Endothelial cell (in vitro differentiated cells): ENCODE results near the gene NRXN3. TPM values are rescaled to one million over a fixed set of nuclear protein-coding genes. Genes with fewer than 3 reads are reported as not detected.

Experiments used
- DNase-seq: peaks from one replicate; pipeline ENCODE4 v3.0.0; 2021; ENCODE audit warnings: low spot score
- H3K27ac Mint-ChIP-seq: one replicate; pipeline ENCODE4 v1.8.0; 2021; ENCODE audit warnings: mixed read lengths, inconsistent platforms; ENCODE audit not compliant: unreplicated experiment
- H3K27me3 Mint-ChIP-seq: one replicate; pipeline ENCODE4 v1.8.0; 2021; ENCODE audit warnings: mild to moderate bottlenecking, moderate library complexity, mixed read lengths, inconsistent platforms; ENCODE audit not compliant: unreplicated experiment
- H3K36me3 Mint-ChIP-seq: one replicate; pipeline ENCODE4 v1.8.0; 2021; ENCODE audit warnings: mild to moderate bottlenecking, low read depth, mixed read lengths, inconsistent platforms; ENCODE audit not compliant: unreplicated experiment
- H3K4me1 Mint-ChIP-seq: one replicate; pipeline ENCODE4 v1.8.0; 2021; ENCODE audit warnings: mild to moderate bottlenecking, mixed read lengths, inconsistent platforms; ENCODE audit not compliant: unreplicated experiment
- H3K4me3 Mint-ChIP-seq: one replicate; pipeline ENCODE4 v1.8.0; 2021; ENCODE audit warnings: mild to moderate bottlenecking, mixed read lengths, inconsistent platforms; ENCODE audit not compliant: unreplicated experiment
- H3K9me3 Mint-ChIP-seq: one replicate; pipeline ENCODE4 v1.8.0; 2021; ENCODE audit warnings: mixed read lengths, inconsistent platforms; ENCODE audit not compliant: unreplicated experiment
- CTCF ChIP-seq: fragments of 200-600 bp; sonication (generic); IDR thresholded peaks from one replicate; pipeline ENCODE4 v1.5.0; 2021; ENCODE audit warnings: antibody characterized with exemption; ENCODE audit not compliant: unreplicated experiment
- total RNA-seq: library from RNA; stranded (reverse); fragmentation: NEBNext Ultra II Directional; extraction: Animal tissue kit (Norgen Biotek cat#: 25700); gene quantifications from one replicate; pipeline ENCODE4 v1.2.1, GENCODE V29; 2021; ENCODE audit not compliant: unreplicated experiment

Gene NRXN3
- total RNA-seq, 1 donor from 2014 or later: 2.3 TPM

- Mint-ChIP-seq H3K27me3 (peaks cover 2% of the 10 kb centered on the region), H3K36me3 (no peaks in the 10 kb centered on the region), H3K27ac (no peak overlapping the region), H3K4me3 (no peak overlapping the region), H3K4me1 (no peaks in the 10 kb centered on the region), H3K9me3 (no peaks in the 10 kb centered on the region)
- no peak for DNase-seq
- TF ChIP-seq CTCF: no peak
These were observed 172.7 kb downstream of the NRXN3 start for GRCh38 chr14:78342879-78343278.

- DNase-seq: no peak
- TF ChIP-seq CTCF: no peak
- Mint-ChIP-seq H3K4me3 (no peak overlapping the region), H3K9me3 (no peaks in the 10 kb centered on the region), H3K4me1 (no peaks in the 10 kb centered on the region), H3K27me3 (peaks cover 2% of the 10 kb centered on the region), H3K27ac (no peak overlapping the region), H3K36me3 (no peaks in the 10 kb centered on the region)
These were observed 174.1 kb downstream of the NRXN3 start for GRCh38 chr14:78344290-78344689.

GRCh38 chr14:78345131-78345744, 175.1 kb downstream of the NRXN3 start:
- Mint-ChIP-seq H3K9me3 (no peaks in the 10 kb centered on the region), H3K27me3 (peaks cover 4% of the 10 kb centered on the region), H3K4me3 (no peak overlapping the region), H3K4me1 (no peaks in the 10 kb centered on the region), H3K27ac (no peak overlapping the region), H3K36me3 (no peaks in the 10 kb centered on the region)
- DNase-seq: no peak
- TF ChIP-seq CTCF: no peak

GRCh38 chr14:78346747-78347146, 176.6 kb downstream of the NRXN3 start:
- Mint-ChIP-seq H3K27me3 (peaks cover 4% of the 10 kb centered on the region), H3K36me3 (no peaks in the 10 kb centered on the region), H3K4me3 (no peak overlapping the region), H3K9me3 (no peaks in the 10 kb centered on the region), H3K4me1 (no peaks in the 10 kb centered on the region), H3K27ac (no peak overlapping the region)
- no peak for TF ChIP-seq CTCF
- no peak for DNase-seq

- TF ChIP-seq CTCF: no peak
- Mint-ChIP-seq H3K27me3 (no peaks in the 10 kb centered on the region), H3K9me3 (no peaks in the 10 kb centered on the region), H3K4me3 (no peak overlapping the region), H3K4me1 (no peaks in the 10 kb centered on the region), H3K36me3 (no peaks in the 10 kb centered on the region), H3K27ac (no peak overlapping the region)
- DNase-seq: no peak
These were observed 184.9 kb downstream of the NRXN3 start for GRCh38 chr14:78355109-78355508.
